ENCODE data around the gene KIF26A. TPM values are rescaled to one million over a fixed set of nuclear protein-coding genes. Genes with fewer than 3 reads are reported as not detected.

KIF26A gene
- total RNA-seq, 2 experiments from 2014 or later = 0.21 to 0.28 TPM

- Mint-ChIP-seq H3K36me3 (ENCODE audit: low read depth) (no peaks in the 10 kb centered on the region), H3K27me3 (no peaks in the 10 kb centered on the region), H3K4me3 (no peak overlapping the region), H3K9me3 (ENCODE audit: low read depth) (no peaks in the 10 kb centered on the region), H3K4me1 (no peaks in the 10 kb centered on the region), H3K27ac (no peak overlapping the region)
- ATAC-seq (no peak), DNase-seq (no peak)
- CTCF ChIA-PET = interaction anchor here (0.6 kb wide), 1 partner anchor 1084 kb away, joined by 4 read pairs; no protein-coding TSS in a partner anchor
- POLR2A ChIA-PET = no interaction called here
- intact Hi-C loops (cut with DNase I, micrococcal nuclease) = no loop called here
Observed at GRCh38 chr14:104188727-104189400, 50.5 kb downstream of the KIF26A start.

GRCh38 chr14:104189629-104190335 is 51.4 kb downstream of the KIF26A start:
- POLR2A ChIA-PET = no interaction called here
- H3K9me3 Mint-ChIP-seq (ENCODE audit: low read depth) = no peaks in the 10 kb centered on the region

GRCh38 chr14:104190396-104191000 is 52.1 kb downstream of the KIF26A start:
- no peak overlapping the region for H3K27ac Mint-ChIP-seq
- no peaks in the 10 kb centered on the region for H3K4me1 Mint-ChIP-seq
- peaks cover 3% of the 10 kb centered on the region for H3K27me3 Mint-ChIP-seq
- ATAC-seq = no peak
- H3K4me3 Mint-ChIP-seq = no peak overlapping the region
- DNase-seq = no peak
- no peaks in the 10 kb centered on the region for H3K9me3 Mint-ChIP-seq (ENCODE audit: low read depth)
- H3K36me3 Mint-ChIP-seq (ENCODE audit: low read depth) = no peaks in the 10 kb centered on the region
- ChIA-PET CTCF (interaction anchor here (0.6 kb wide), 1 partner anchor 1616 kb away, joined by 5 read pairs; no protein-coding TSS in a partner anchor), POLR2A (no interaction called here)
- intact Hi-C loops (cut with DNase I, micrococcal nuclease) = no loop called here

More at GRCh38 chr14:104189629-104190335, 51.4 kb downstream of the KIF26A start:
- Mint-ChIP-seq H3K27ac (no peak overlapping the region), H3K36me3 (ENCODE audit: low read depth) (no peaks in the 10 kb centered on the region), H3K4me3 (no peak overlapping the region), H3K27me3 (peaks cover 3% of the 10 kb centered on the region), H3K4me1 (no peaks in the 10 kb centered on the region)
- CTCF ChIA-PET = interaction anchor here (0.6 kb wide), 1 partner anchor 1615 kb away, joined by 5 read pairs; no protein-coding TSS in a partner anchor
- intact Hi-C loops (cut with DNase I, micrococcal nuclease) = no loop called here
- DNase-seq = no peak
- ATAC-seq = no peak

GRCh38 chr14:104191409-104191997 is 53.1 kb downstream of the KIF26A start:
- no peak for DNase-seq
- ChIA-PET POLR2A (no interaction called here), CTCF (no interaction called here)
- no peak overlapping the region for H3K4me3 Mint-ChIP-seq
- H3K9me3 Mint-ChIP-seq (ENCODE audit: low read depth) = no peaks in the 10 kb centered on the region
- H3K4me1 Mint-ChIP-seq = no peaks in the 10 kb centered on the region
- intact Hi-C loops (cut with DNase I, micrococcal nuclease) = no loop called here
- ATAC-seq = no peak
- no peak overlapping the region for H3K27ac Mint-ChIP-seq
- no peaks in the 10 kb centered on the region for H3K36me3 Mint-ChIP-seq (ENCODE audit: low read depth)
- H3K27me3 Mint-ChIP-seq = peaks cover 3% of the 10 kb centered on the region

- POLR2A ChIA-PET = no interaction called here
- CTCF ChIA-PET = no interaction called here
- H3K4me3 Mint-ChIP-seq = no peak overlapping the region
- H3K9me3 Mint-ChIP-seq (ENCODE audit: low read depth) = no peaks in the 10 kb centered on the region
- intact Hi-C loops (cut with DNase I, micrococcal nuclease) = no loop called here
- DNase-seq = no peak
- no peak overlapping the region for H3K27ac Mint-ChIP-seq
- no peak for ATAC-seq
- H3K4me1 Mint-ChIP-seq = no peaks in the 10 kb centered on the region
- no peaks in the 10 kb centered on the region for H3K36me3 Mint-ChIP-seq (ENCODE audit: low read depth)
- peaks cover 3% of the 10 kb centered on the region for H3K27me3 Mint-ChIP-seq
Observed at GRCh38 chr14:104192146-104192882, 53.9 kb downstream of the KIF26A start.

- no peaks in the 10 kb centered on the region for H3K4me1 Mint-ChIP-seq
- intact Hi-C loops (cut with DNase I, micrococcal nuclease) = no loop called here
- no peaks in the 10 kb centered on the region for H3K36me3 Mint-ChIP-seq (ENCODE audit: low read depth)
- ChIA-PET CTCF (no interaction called here), POLR2A (no interaction called here)
- no peak overlapping the region for H3K27ac Mint-ChIP-seq
- H3K9me3 Mint-ChIP-seq (ENCODE audit: low read depth) = no peaks in the 10 kb centered on the region
- no peak for DNase-seq
- no peak overlapping the region for H3K4me3 Mint-ChIP-seq
- peaks cover 3% of the 10 kb centered on the region for H3K27me3 Mint-ChIP-seq
- no peak for ATAC-seq
Observed at GRCh38 chr14:104192883-104193245, 54.5 kb downstream of the KIF26A start.

GRCh38 chr14:104194016-104194415 is 55.6 kb downstream of the KIF26A start:
- no peak for ATAC-seq
- DNase-seq = no peak
- Mint-ChIP-seq H3K4me3 (no peak overlapping the region), H3K27ac (no peak overlapping the region), H3K36me3 (ENCODE audit: low read depth) (no peaks in the 10 kb centered on the region), H3K4me1 (no peaks in the 10 kb centered on the region), H3K27me3 (peaks cover 3% of the 10 kb centered on the region), H3K9me3 (ENCODE audit: low read depth) (no peaks in the 10 kb centered on the region)
- intact Hi-C loops (cut with DNase I, micrococcal nuclease) = no loop called here
- ChIA-PET POLR2A (no interaction called here), CTCF (no interaction called here)

- ATAC-seq (no peak), DNase-seq (no peak)
- Mint-ChIP-seq H3K36me3 (ENCODE audit: low read depth) (no peaks in the 10 kb centered on the region), H3K27ac (no peak overlapping the region), H3K4me3 (no peak overlapping the region), H3K27me3 (peaks cover 3% of the 10 kb centered on the region), H3K4me1 (no peaks in the 10 kb centered on the region), H3K9me3 (ENCODE audit: low read depth) (no peaks in the 10 kb centered on the region)
- intact Hi-C loops (cut with DNase I, micrococcal nuclease) = no loop called here
- ChIA-PET POLR2A (no interaction called here), CTCF (no interaction called here)
Observed at GRCh38 chr14:104194716-104195115, 56.3 kb downstream of the KIF26A start.

GRCh38 chr14:104195361-104195760 is 57.0 kb downstream of the KIF26A start:
- DNase-seq (no peak), ATAC-seq (no peak)
- H3K4me1 Mint-ChIP-seq = no peaks in the 10 kb centered on the region
- no peaks in the 10 kb centered on the region for H3K36me3 Mint-ChIP-seq (ENCODE audit: low read depth)
- H3K4me3 Mint-ChIP-seq = no peak overlapping the region
- ChIA-PET POLR2A (no interaction called here), CTCF (no interaction called here)
- no peak overlapping the region for H3K27ac Mint-ChIP-seq
- no peaks in the 10 kb centered on the region for H3K9me3 Mint-ChIP-seq (ENCODE audit: low read depth)
- intact Hi-C loops (cut with DNase I, micrococcal nuclease) = no loop called here
- H3K27me3 Mint-ChIP-seq = peaks cover 3% of the 10 kb centered on the region

- H3K27me3 Mint-ChIP-seq = peaks cover 3% of the 10 kb centered on the region
- CTCF ChIA-PET = no interaction called here
- POLR2A ChIA-PET = no interaction called here
- no peaks in the 10 kb centered on the region for H3K4me1 Mint-ChIP-seq
- H3K4me3 Mint-ChIP-seq = no peak overlapping the region
- no peak overlapping the region for H3K27ac Mint-ChIP-seq
- DNase-seq (no peak), ATAC-seq (no peak)
- H3K36me3 Mint-ChIP-seq (ENCODE audit: low read depth) = no peaks in the 10 kb centered on the region
- H3K9me3 Mint-ChIP-seq (ENCODE audit: low read depth) = no peaks in the 10 kb centered on the region
- intact Hi-C loops (cut with DNase I, micrococcal nuclease) = no loop called here
Observed at GRCh38 chr14:104195878-104196277, 57.5 kb downstream of the KIF26A start.

- Mint-ChIP-seq H3K27ac (no peak overlapping the region), H3K4me1 (no peaks in the 10 kb centered on the region), H3K9me3 (ENCODE audit: low read depth) (no peaks in the 10 kb centered on the region), H3K27me3 (peaks cover 3% of the 10 kb centered on the region), H3K4me3 (no peak overlapping the region), H3K36me3 (ENCODE audit: low read depth) (no peaks in the 10 kb centered on the region)
- ChIA-PET POLR2A (no interaction called here), CTCF (no interaction called here)
- intact Hi-C loops (cut with DNase I, micrococcal nuclease) = no loop called here
- no peak for DNase-seq
- ATAC-seq = no peak
Observed at GRCh38 chr14:104196461-104197140, 58.2 kb downstream of the KIF26A start.

Measured in activated CD4-positive, alpha-beta T cell treated with anti-CD3 and anti-CD28 coated beads for 36 hours (primary cell).